SK-N-SH (cell line): ENCODE results near the gene MCC. TPM values are rescaled to one million over a fixed set of nuclear protein-coding genes. Genes with fewer than 3 reads are reported as not detected.

Experiments used
- CTCF ChIA-PET: fragments of 300-600, 350-600 bp; formaldehyde crosslinking; extraction: SDS; loops from one replicate; lab custom pipeline; 2021; lab: Yijun Ruan, JAX
- POLR2A ChIA-PET: fragments of 350-600 bp; sonication (Branson Sonifier 250); formaldehyde crosslinking; extraction: SDS; loops from one replicate; lab custom pipeline; 2020; ENCODE audit warnings: antibody characterized with exemption, inconsistent platforms; lab: Yijun Ruan, JAX
- DNase-seq: peaks from one replicate; pipeline ENCODE4 v3.0.0; 2012
- H2AFZ ChIP-seq: fragments of 200-600 bp; sonication (generic); 2 replicates; pipeline ENCODE4 v1.8.1; 2016; ENCODE audit warnings: antibody characterized with exemption, mild to moderate bottlenecking, low read depth
- H3F3A ChIP-seq: fragments of 200-600 bp; sonication (generic); replicated peaks from 2 replicates; pipeline ENCODE3; 2016; ENCODE audit warnings: antibody characterized with exemption, mild to moderate bottlenecking; ENCODE audit not compliant: insufficient read depth
- H3K27ac ChIP-seq, 2 experiments: fragments of 200-500 bp in 1 of 2; fragments of 200-600 bp in 1 of 2; sonication (Bioruptor generic) in 1 of 2; sonication (generic), shearing (Covaris generic) in 1 of 2; 2 replicates each; pipeline versions ENCODE4 v1.5.1 to v1.6.1; 2014 to 2016; ENCODE audit warnings: low read depth in 2 of 2, inconsistent platforms in 1 of 2, low read length in 1 of 2, mild to moderate bottlenecking in 1 of 2, mixed read lengths in 1 of 2
- H3K27me3 ChIP-seq: fragments of 200-600 bp; sonication (generic), shearing (Covaris generic); 2 replicates; pipeline ENCODE4 v1.6.1; 2016; ENCODE audit warnings: mixed run types; ENCODE audit not compliant: insufficient read depth
- H3K36me3 ChIP-seq, 2 experiments: fragments of 200-500 bp in 1 of 2; fragments of 200-600 bp in 1 of 2; sonication (Bioruptor generic) in 1 of 2; sonication (generic) in 1 of 2; replicated peaks in 1 of 2; 2 replicates each; pipeline versions ENCODE3 to v1.5.1; 2014 to 2016; ENCODE audit warnings: low read length in 1 of 2, mild to moderate bottlenecking in 1 of 2; ENCODE audit not compliant: insufficient read depth in 2 of 2, control insufficient read depth in 1 of 2
- H3K4me1 ChIP-seq, 2 experiments: fragments of 200-500 bp in 1 of 2; fragments of 200-600 bp in 1 of 2; sonication (Bioruptor generic) in 1 of 2; sonication (generic), shearing (Covaris generic) in 1 of 2; 2 replicates each; pipeline versions ENCODE4 v1.5.1 to v1.6.1; 2014 to 2016; ENCODE audit warnings: low read depth in 1 of 2, low read length in 1 of 2, mixed run types in 1 of 2; ENCODE audit not compliant: insufficient read depth in 2 of 2, control insufficient read depth in 1 of 2
- H3K4me2 ChIP-seq: fragments of 200-600 bp; sonication (generic), shearing (Covaris generic); 2 replicates; pipeline ENCODE4 v1.6.1; 2017; ENCODE audit warnings: mixed run types
- H3K4me3 ChIP-seq, 2 experiments: fragments of 200-500 bp in 1 of 2; fragments of 200-600 bp in 1 of 2; sonication (Bioruptor generic) in 1 of 2; sonication (generic), shearing (Covaris generic) in 1 of 2; 2 replicates each; pipeline versions ENCODE4 v1.5.1 to v1.8.1; 2014 to 2016; ENCODE audit warnings: low read depth in 2 of 2, inconsistent platforms in 1 of 2, low read length in 1 of 2, mild to moderate bottlenecking in 1 of 2, mixed read lengths in 1 of 2, moderate library complexity in 1 of 2
- H3K79me2 ChIP-seq: fragments of 200-600 bp; sonication (generic); 2 replicates; pipeline ENCODE4 v1.8.1; 2017; ENCODE audit warnings: mild to moderate bottlenecking; ENCODE audit not compliant: insufficient read depth
- H3K9ac ChIP-seq: fragments of 200-600 bp; sonication (generic); 2 replicates; pipeline ENCODE4 v1.6.1; 2017; ENCODE audit warnings: mixed run types
- H3K9me2 ChIP-seq: fragments of 200-600 bp; sonication (generic); 2 replicates; pipeline ENCODE4 v1.6.1; 2017; ENCODE audit warnings: mixed run types
- H3K9me3 ChIP-seq: fragments of 200-600 bp; sonication (generic); 2 replicates; pipeline ENCODE4 v1.6.1; 2017; ENCODE audit warnings: mixed run types, mild to moderate bottlenecking, moderate library complexity
- H4K20me1 ChIP-seq: fragments of 200-600 bp; sonication (generic); 2 replicates; pipeline ENCODE4 v1.6.1; 2017; ENCODE audit warnings: mild to moderate bottlenecking, mixed run types; ENCODE audit not compliant: insufficient read depth
- CTCF ChIP-seq: fragments of 200-600 bp; sonication (generic); IDR thresholded peaks from 2 replicates; pipeline ENCODE4 v1.6.1; 2017; ENCODE audit warnings: antibody characterized with exemption, mild to moderate bottlenecking, moderate library complexity
- FOSL2 ChIP-seq: IDR thresholded peaks from 2 replicates; pipeline ENCODE4 v1.4.0; 2012; ENCODE audit warnings: low read depth, mild to moderate bottlenecking, moderate library complexity, borderline replicate concordance
- IRF3 ChIP-seq: fragments of 150-350 bp; IDR thresholded peaks from 2 replicates; pipeline ENCODE4 v1.6.1; 2016; ENCODE audit warnings: mild to moderate bottlenecking, low read depth, low read length
- MAX ChIP-seq: IDR thresholded peaks from 2 replicates; pipeline ENCODE4 v1.4.0; 2012; ENCODE audit warnings: low read depth
- MEF2A ChIP-seq: IDR thresholded peaks from 2 replicates; pipeline ENCODE4 v1.4.0; 2012; ENCODE audit warnings: low read depth, borderline replicate concordance
- PBX3 ChIP-seq: IDR thresholded peaks from 2 replicates; pipeline ENCODE4; 2012
- POLR2AphosphoS5 ChIP-seq: IDR thresholded peaks from 2 replicates; pipeline ENCODE4 v1.6.1; 2012; ENCODE audit warnings: low read depth, low read length
- RCOR1 ChIP-seq: fragments of 150-350 bp; IDR thresholded peaks from 2 replicates; pipeline ENCODE4 v1.6.1; 2017; ENCODE audit warnings: antibody characterized with exemption, low read length
- REST ChIP-seq: IDR thresholded peaks from 2 replicates; pipeline ENCODE4 v1.6.1; 2012; ENCODE audit warnings: mild to moderate bottlenecking, low read depth, low read length, moderate library complexity
- SMC3 ChIP-seq: IDR thresholded peaks from 2 replicates; pipeline ENCODE4 v1.6.1; 2012; ENCODE audit warnings: low read depth, low read length, improper control_type of control experiment
- TAF1 ChIP-seq: IDR thresholded peaks from 2 replicates; pipeline ENCODE4 v1.6.1; 2012; ENCODE audit warnings: low read depth, mild to moderate bottlenecking, low read length, moderate library complexity, borderline replicate concordance
- TCF12 ChIP-seq: IDR thresholded peaks from 2 replicates; pipeline ENCODE4 v1.4.0; 2012
- TEAD4 ChIP-seq: IDR thresholded peaks from 2 replicates; pipeline ENCODE4 v1.4.0; 2012; ENCODE audit warnings: mild to moderate bottlenecking, borderline replicate concordance; ENCODE audit not compliant: insufficient read depth
- USF1 ChIP-seq: IDR thresholded peaks from 2 replicates; pipeline ENCODE4 v1.4.0; 2012; ENCODE audit warnings: low read depth, borderline replicate concordance
- USF2 ChIP-seq: fragments of 150-350 bp; IDR thresholded peaks from 2 replicates; pipeline ENCODE4 v1.6.1; 2017; ENCODE audit warnings: antibody characterized with exemption, low read length, low read depth, borderline replicate concordance
- ZBTB33 ChIP-seq: IDR thresholded peaks from 2 replicates; pipeline ENCODE4 v1.4.0; 2012; ENCODE audit warnings: low read depth, borderline replicate concordance
- WGBS: methylation state at CpG from one replicate; pipeline ENCODE4 v1.1.6; 2017; ENCODE audit warnings: low lambda C conversion rate; 5-methylcytosine and 5-hydroxymethylcytosine counted together
- polyA plus RNA-seq, 3 experiments: library from polyadenylated mRNA; depleted of rRNA; stranded (reverse); fragments of >200 nt; gene quantifications; 2 replicates each; pipeline ENCODE4 v1.2.3, GENCODE V29; 2012

The MCC gene
- polyA plus RNA-seq, 1 of the 3 experiments (the other 2 are of a cell fraction), result 3.6 TPM

- TF ChIP-seq REST (no peak), USF1 (no peak), FOSL2 (no peak), CTCF (no peak), PBX3 (no peak; the same call in 1 of the 2 replicates), MEF2A (no peak), POLR2AphosphoS5 (no peak), SMC3 (no peak)
- TF ChIP-seq, all 33 proteins: peak for 13
Measured at GRCh38 chr5:113487781-113488644, at the start of gene MCC (continued).

GRCh38 chr5:113531481-113532159 is 43.4 kb upstream of the MCC start:
- Histone ChIP-seq H4K20me1 (no peaks in the 10 kb centered on the region), H3F3A (peaks cover 9% of the 10 kb centered on the region), H3K79me2 (peaks cover 22% of the 10 kb centered on the region; the same call in 1 of the 2 replicates), H3K4me2 (no peak overlapping the region), H3K4me1 (no peaks in the 10 kb centered on the region), H3K36me3 (peaks cover 55 to 70% of the 10 kb centered on the region in 2 experiments), H3K27ac (no peak overlapping the region), H3K4me3 (no peak overlapping the region), H3K27me3 (no peaks in the 10 kb centered on the region), H3K9me2 (no peaks in the 10 kb centered on the region; the same call in 1 of the 2 replicates), H3K9me3 (peaks cover 29% of the 10 kb centered on the region), H3K9ac (no peak overlapping the region), H2AFZ (no peak overlapping the region)
- CTCF ChIA-PET, result interaction anchor here (1.3 kb wide), 1 partner anchor 76 kb away, joined by 4 read pairs; no protein-coding TSS in a partner anchor
- WGBS, result 85% methylated on average over 2 of the region's 2 CpGs
- POLR2A ChIA-PET, result no interaction called here
- DNase-seq, result no peak
- TF ChIP-seq RCOR1 (no peak), ZBTB33 (no peak), TEAD4 (no peak), IRF3 (no peak), MAX (no peak), TAF1 (no peak), TCF12 (no peak), USF2 (no peak), POLR2AphosphoS5 (no peak)
